ENCODE results near the gene URB1.

The URB1 gene

DNA sequence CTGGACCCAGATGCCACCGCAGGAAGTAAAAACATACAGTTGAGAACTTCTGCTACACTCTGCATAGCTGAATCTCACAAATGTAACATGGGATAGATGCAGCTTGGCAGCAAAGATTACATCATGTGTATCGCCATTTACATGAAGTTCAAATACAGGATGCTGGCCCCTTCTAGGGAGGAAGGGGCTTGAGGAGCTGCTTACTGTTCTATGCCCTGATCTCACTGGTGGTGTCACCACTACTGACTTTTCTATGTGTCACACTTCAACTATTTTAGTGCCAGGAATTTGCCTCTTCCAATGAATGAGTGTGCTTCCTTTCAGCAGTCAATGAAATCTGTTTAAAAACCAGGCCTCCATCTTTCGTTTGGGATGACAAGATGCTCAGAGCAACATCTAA lies 63.0 kb downstream of the URB1 start:
- no peak for FAIRE-seq
- no peak for DNase-seq (ENCODE audit: insufficient read length, low spot score)
- TF ChIP-seq POLR2A (IDR thresholded peaks at IDR 0.05; ENCODE audit: low read depth, low read length): no peak
- no peak for TF ChIP-seq TAF1 (IDR thresholded peaks at IDR 0.05; ENCODE audit: low read depth, low read length)
- TF ChIP-seq PAX5 (IDR thresholded peaks at IDR 0.05; ENCODE audit: insufficient read depth, low read length, severe bottlenecking): no peak
- no peak for TF ChIP-seq POU2F2 (IDR thresholded peaks at IDR 0.05; ENCODE audit: low read depth, low read length)
- no peak for TF ChIP-seq SPI1 (IDR thresholded peaks at IDR 0.05; ENCODE audit: low read depth, low read length)
- TF ChIP-seq POLR2AphosphoS5 (IDR thresholded peaks at IDR 0.05; ENCODE audit: low read depth, low read length): no peak

GRCh38 chr21:32329331-32329730 lies 63.5 kb downstream of the URB1 start:
- DNase-seq (ENCODE audit: insufficient read length, low spot score) (no peak), FAIRE-seq (no peak)
- TF ChIP-seq POLR2AphosphoS5 (IDR thresholded peaks at IDR 0.05; ENCODE audit: low read depth, low read length): no peak
- no peak for TF ChIP-seq TAF1 (IDR thresholded peaks at IDR 0.05; ENCODE audit: low read depth, low read length)
- no peak for TF ChIP-seq PAX5 (IDR thresholded peaks at IDR 0.05; ENCODE audit: insufficient read depth, low read length, severe bottlenecking)
- no peak for TF ChIP-seq SPI1 (IDR thresholded peaks at IDR 0.05; ENCODE audit: low read depth, low read length)
- TF ChIP-seq POU2F2 (IDR thresholded peaks at IDR 0.05; ENCODE audit: low read depth, low read length): no peak
- TF ChIP-seq POLR2A (IDR thresholded peaks at IDR 0.05; ENCODE audit: low read depth, low read length): no peak

DNA sequence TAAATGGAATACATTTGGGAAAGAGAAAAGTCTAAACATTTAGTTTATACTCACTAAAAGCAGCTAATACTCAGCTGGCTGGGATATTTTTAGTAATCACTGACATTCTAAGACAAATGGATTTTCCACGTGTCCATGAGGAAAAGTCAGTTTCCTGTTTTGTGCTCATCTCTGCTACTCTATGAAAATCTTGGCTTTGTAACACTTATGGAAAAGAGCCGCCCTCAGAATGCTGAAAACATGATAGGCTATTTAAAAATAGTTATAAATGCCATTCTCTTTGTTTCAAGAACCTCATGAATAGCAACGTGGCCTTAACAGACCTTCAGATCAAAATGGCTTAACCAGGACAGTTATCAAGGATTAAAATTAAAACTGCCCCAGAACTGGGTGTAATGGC lies 64.2 kb downstream of the URB1 start:
- TF ChIP-seq TAF1 (IDR thresholded peaks at IDR 0.05; ENCODE audit: low read depth, low read length) (no peak), POLR2A (IDR thresholded peaks at IDR 0.05; ENCODE audit: low read depth, low read length) (no peak), POU2F2 (IDR thresholded peaks at IDR 0.05; ENCODE audit: low read depth, low read length) (no peak), PAX5 (IDR thresholded peaks at IDR 0.05; ENCODE audit: insufficient read depth, low read length, severe bottlenecking) (no peak), SPI1 (IDR thresholded peaks at IDR 0.05; ENCODE audit: low read depth, low read length) (no peak), POLR2AphosphoS5 (IDR thresholded peaks at IDR 0.05; ENCODE audit: low read depth, low read length) (no peak)
- no peak for FAIRE-seq
- DNase-seq (ENCODE audit: insufficient read length, low spot score): no peak

DNA sequence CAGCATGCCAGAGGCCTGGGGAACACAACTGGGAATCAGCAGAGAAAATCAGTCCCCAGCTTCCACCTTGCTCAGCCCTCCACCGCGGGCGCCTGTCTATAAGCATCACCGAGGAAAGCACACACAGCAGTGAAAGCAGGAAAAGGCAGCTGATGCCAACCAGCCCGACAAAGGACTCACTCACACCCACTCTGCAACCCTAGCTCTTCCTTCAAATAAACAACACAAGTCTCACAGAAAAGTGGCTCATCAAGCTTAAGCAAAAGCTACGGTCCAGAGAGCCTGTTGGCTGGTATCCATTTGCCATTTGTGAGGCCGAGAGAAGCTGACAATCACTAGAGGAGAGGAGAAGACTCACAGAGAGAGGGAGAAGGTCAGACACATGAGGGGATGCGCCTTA lies 67.1 kb downstream of the URB1 start:
- DNase-seq (ENCODE audit: insufficient read length, low spot score) (no peak), FAIRE-seq (no peak)
- TF ChIP-seq TAF1 (IDR thresholded peaks at IDR 0.05; ENCODE audit: low read depth, low read length) (no peak), POU2F2 (IDR thresholded peaks at IDR 0.05; ENCODE audit: low read depth, low read length) (no peak), PAX5 (IDR thresholded peaks at IDR 0.05; ENCODE audit: insufficient read depth, low read length, severe bottlenecking) (no peak), POLR2A (IDR thresholded peaks at IDR 0.05; ENCODE audit: low read depth, low read length) (no peak), SPI1 (IDR thresholded peaks at IDR 0.05; ENCODE audit: low read depth, low read length) (no peak), POLR2AphosphoS5 (IDR thresholded peaks at IDR 0.05; ENCODE audit: low read depth, low read length) (no peak)

DNA sequence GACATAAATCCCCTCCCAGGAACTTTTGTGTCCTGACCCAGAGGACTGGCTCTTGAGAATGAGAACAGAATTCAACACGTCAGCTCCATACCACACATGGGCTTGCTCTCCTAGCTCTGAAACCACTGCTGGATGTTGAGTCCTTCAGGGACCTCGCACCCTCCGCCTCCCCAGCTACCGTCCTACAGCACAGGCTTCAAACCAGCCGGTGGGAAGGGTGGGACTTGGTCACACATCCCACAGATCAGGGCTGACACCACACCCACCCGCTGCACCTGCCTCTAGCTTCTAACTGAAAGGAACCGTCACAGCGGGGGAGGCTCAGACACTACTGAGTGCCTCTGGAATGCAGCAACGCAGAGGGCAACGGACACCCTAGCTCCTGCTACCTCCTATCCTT lies 70.1 kb downstream of the URB1 start:
- FAIRE-seq (no peak), DNase-seq (ENCODE audit: insufficient read length, low spot score) (no peak)
- TF ChIP-seq SPI1 (IDR thresholded peaks at IDR 0.05; ENCODE audit: low read depth, low read length) (no peak), PAX5 (IDR thresholded peaks at IDR 0.05; ENCODE audit: insufficient read depth, low read length, severe bottlenecking) (no peak), TAF1 (IDR thresholded peaks at IDR 0.05; ENCODE audit: low read depth, low read length) (no peak), POU2F2 (IDR thresholded peaks at IDR 0.05; ENCODE audit: low read depth, low read length) (no peak), POLR2AphosphoS5 (IDR thresholded peaks at IDR 0.05; ENCODE audit: low read depth, low read length) (no peak)

GRCh38 chr21:32322103-32322502 lies 70.7 kb downstream of the URB1 start:
- DNase-seq (ENCODE audit: insufficient read length, low spot score) (no peak), FAIRE-seq (no peak)
- no peak for TF ChIP-seq TAF1 (IDR thresholded peaks at IDR 0.05; ENCODE audit: low read depth, low read length)
- TF ChIP-seq SPI1 (IDR thresholded peaks at IDR 0.05; ENCODE audit: low read depth, low read length): no peak
- TF ChIP-seq POLR2AphosphoS5 (IDR thresholded peaks at IDR 0.05; ENCODE audit: low read depth, low read length): no peak

- FAIRE-seq (no peak), DNase-seq (ENCODE audit: insufficient read length, low spot score) (no peak)
- no peak for TF ChIP-seq TAF1 (IDR thresholded peaks at IDR 0.05; ENCODE audit: low read depth, low read length)
- no peak for TF ChIP-seq POLR2AphosphoS5 (IDR thresholded peaks at IDR 0.05; ENCODE audit: low read depth, low read length)
- TF ChIP-seq SPI1 (IDR thresholded peaks at IDR 0.05; ENCODE audit: low read depth, low read length): no peak
Observed at GRCh38 chr21:32321480-32321879, 71.3 kb downstream of the URB1 start.

DNA sequence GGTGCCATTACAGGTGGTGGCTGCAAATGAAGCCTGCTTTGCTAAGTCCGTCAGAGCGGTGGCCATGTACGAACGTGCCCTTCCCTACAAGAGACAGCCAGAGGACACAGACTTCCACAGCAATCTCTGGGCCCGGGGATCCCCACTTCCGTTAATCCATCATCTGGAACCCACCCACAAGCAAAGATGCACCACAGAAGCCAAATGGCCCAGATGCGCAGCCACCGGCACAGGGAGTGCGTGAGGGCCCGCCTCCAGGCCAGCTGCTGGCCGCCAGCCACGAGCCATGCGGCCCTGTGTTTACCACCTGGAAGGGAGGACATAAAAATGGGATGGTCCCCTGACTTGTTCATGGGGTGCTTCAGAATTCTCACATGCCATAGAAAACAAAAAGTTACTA lies 72.1 kb downstream of the URB1 start:
- FAIRE-seq: no peak
- DNase-seq (ENCODE audit: insufficient read length, low spot score): no peak
- TF ChIP-seq TAF1 (IDR thresholded peaks at IDR 0.05; ENCODE audit: low read depth, low read length) (no peak), PAX5 (IDR thresholded peaks at IDR 0.05; ENCODE audit: insufficient read depth, low read length, severe bottlenecking) (no peak), SPI1 (IDR thresholded peaks at IDR 0.05; ENCODE audit: low read depth, low read length) (no peak), POLR2A (IDR thresholded peaks at IDR 0.05; ENCODE audit: low read depth, low read length) (no peak), POU2F2 (IDR thresholded peaks at IDR 0.05; ENCODE audit: low read depth, low read length) (no peak)

- DNase-seq (ENCODE audit: insufficient read length, low spot score): no peak
- no peak for FAIRE-seq
- TF ChIP-seq POU2F2 (IDR thresholded peaks at IDR 0.05; ENCODE audit: low read depth, low read length) (no peak), TAF1 (IDR thresholded peaks at IDR 0.05; ENCODE audit: low read depth, low read length) (no peak), SPI1 (IDR thresholded peaks at IDR 0.05; ENCODE audit: low read depth, low read length) (no peak), POLR2A (IDR thresholded peaks at IDR 0.05; ENCODE audit: low read depth, low read length) (no peak), POLR2AphosphoS5 (IDR thresholded peaks at IDR 0.05; ENCODE audit: low read depth, low read length) (no peak), PAX5 (IDR thresholded peaks at IDR 0.05; ENCODE audit: insufficient read depth, low read length, severe bottlenecking) (no peak)
Observed at GRCh38 chr21:32320059-32320458, 72.8 kb downstream of the URB1 start.

GRCh38 chr21:32319012-32319411 lies 73.8 kb downstream of the URB1 start:
- DNase-seq (ENCODE audit: insufficient read length, low spot score) (no peak), FAIRE-seq (no peak)
- TF ChIP-seq SPI1 (IDR thresholded peaks at IDR 0.05; ENCODE audit: low read depth, low read length) (no peak), POU2F2 (IDR thresholded peaks at IDR 0.05; ENCODE audit: low read depth, low read length) (no peak), POLR2AphosphoS5 (IDR thresholded peaks at IDR 0.05; ENCODE audit: low read depth, low read length) (no peak), POLR2A (IDR thresholded peaks at IDR 0.05; ENCODE audit: low read depth, low read length) (no peak), PAX5 (IDR thresholded peaks at IDR 0.05; ENCODE audit: insufficient read depth, low read length, severe bottlenecking) (no peak), TAF1 (IDR thresholded peaks at IDR 0.05; ENCODE audit: low read depth, low read length) (no peak)
